Esophagus squamous epithelium (tissue), 5 donors: ENCODE measurements around the gene HDAC10. TPM values are rescaled to one million over a fixed set of nuclear protein-coding genes. Genes with fewer than 3 reads are reported as not detected.
A peak's percentile ranks its signal among the peaks of the same experiment; 100 is the strongest.

Source experiments
- DNase-seq: peaks from one replicate; lab custom pipeline; 2025; lab: John Stamatoyannopoulos, UW
- H3K27ac ChIP-seq, 4 donors: fragments of 200-600 bp; sonication (generic); one replicate each; pipeline ENCODE4 v1.5.1; 2016 to 2019; ENCODE audit warnings: mild to moderate bottlenecking in 1 of 4
- H3K27me3 ChIP-seq, 4 donors: fragments of 200-600 bp; sonication (generic); 1 replicate in 3 of 4; 2 replicates in 1 of 4; pipeline versions ENCODE4 v1.5.1 to v1.6.0; 2017 to 2021; ENCODE audit warnings: antibody characterized with exemption in 1 of 4
- H3K36me3 ChIP-seq, 3 donors: fragments of 200-600 bp; sonication (generic); one replicate each; pipeline ENCODE4 v1.5.1; 2016 to 2019
- H3K4me1 ChIP-seq, 3 donors: fragments of 200-600 bp; sonication (generic); one replicate each; pipeline ENCODE4 v1.5.1; 2017 to 2019
- H3K4me3 ChIP-seq, 4 donors: fragments of 200-600 bp; sonication (generic); 1 replicate in 3 of 4; 2 replicates in 1 of 4; pipeline ENCODE4 v1.5.1; 2016 to 2019; ENCODE audit warnings: mild to moderate bottlenecking in 2 of 4, moderate library complexity in 1 of 4
- H3K9me3 ChIP-seq, 3 donors: fragments of 200-600 bp; sonication (generic); one replicate each; pipeline ENCODE4 v1.5.1; 2016 to 2019
- POLR2A ChIP-seq, 4 donors: fragments of 450-650 bp; IDR thresholded peaks; one replicate each; pipeline ENCODE4 v1.6.1; 2017; ENCODE audit warnings: antibody characterized with exemption in 4 of 4, mild to moderate bottlenecking in 4 of 4, moderate library complexity in 3 of 4
- WGBS, 2 donors: methylation state at CpG; one replicate each; pipeline ENCODE4 v1.1.5; 2018; 5-methylcytosine and 5-hydroxymethylcytosine counted together
- intact Hi-C: fragments of 100-400 bp; cut with DNase I; formaldehyde crosslinking; loops from one replicate; pipeline ENCODE4 v1.15.0; 2022
- total RNA-seq, 4 donors: library from RNA; depleted of rRNA; stranded (reverse); fragments of >200 nt; gene quantifications; one replicate each; pipeline ENCODE4 v1.1.0, GENCODE V29; 2016
- TF ChIP-seq, protein P1 (sequence below), 6 experiments: fragments of 450-650 bp in 4 of 6; fragments of 200-600 bp in 2 of 6; sonication (generic) in 2 of 6; IDR thresholded peaks; one replicate each; pipeline ENCODE4 v1.5.1; 2016 to 2019; ENCODE audit warnings: antibody characterized with exemption in 6 of 6, mild to moderate bottlenecking in 4 of 6, moderate library complexity in 4 of 6
- donor health status: DM: yes; HTN: yes; CAD: no.

Gene HDAC10
- total RNA-seq, 4 donors from 2014 or later, result 18.2 to 46.3 (median 35.6) TPM

GRCh38 chr22:50278956-50279619, 28.0 kb upstream of the HDAC10 start:
- intact Hi-C loops, result no loop called here
- WGBS, 2 donors, result 93% methylated on average over 12 of the region's 30 CpGs; no CpG with 5 or more reads in 1 of the 2 donors
- DNase-seq, result no peak
- TF ChIP-seq, protein P1, sequence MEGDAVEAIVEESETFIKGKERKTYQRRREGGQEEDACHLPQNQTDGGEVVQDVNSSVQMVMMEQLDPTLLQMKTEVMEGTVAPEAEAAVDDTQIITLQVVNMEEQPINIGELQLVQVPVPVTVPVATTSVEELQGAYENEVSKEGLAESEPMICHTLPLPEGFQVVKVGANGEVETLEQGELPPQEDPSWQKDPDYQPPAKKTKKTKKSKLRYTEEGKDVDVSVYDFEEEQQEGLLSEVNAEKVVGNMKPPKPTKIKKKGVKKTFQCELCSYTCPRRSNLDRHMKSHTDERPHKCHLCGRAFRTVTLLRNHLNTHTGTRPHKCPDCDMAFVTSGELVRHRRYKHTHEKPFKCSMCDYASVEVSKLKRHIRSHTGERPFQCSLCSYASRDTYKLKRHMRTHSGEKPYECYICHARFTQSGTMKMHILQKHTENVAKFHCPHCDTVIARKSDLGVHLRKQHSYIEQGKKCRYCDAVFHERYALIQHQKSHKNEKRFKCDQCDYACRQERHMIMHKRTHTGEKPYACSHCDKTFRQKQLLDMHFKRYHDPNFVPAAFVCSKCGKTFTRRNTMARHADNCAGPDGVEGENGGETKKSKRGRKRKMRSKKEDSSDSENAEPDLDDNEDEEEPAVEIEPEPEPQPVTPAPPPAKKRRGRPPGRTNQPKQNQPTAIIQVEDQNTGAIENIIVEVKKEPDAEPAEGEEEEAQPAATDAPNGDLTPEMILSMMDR (IDR thresholded peaks at IDR 0.05), result peak in 1 of 6 experiments; percentile 4
- no peak for TF ChIP-seq POLR2A (IDR thresholded peaks at IDR 0.05)
- Histone ChIP-seq H3K27ac (peak overlapping the region in 3 of 4 donors; percentile 17 to 42 (median 36)), H3K27me3 (no peaks in the 10 kb centered on the region), H3K4me3 (no peak overlapping the region), H3K9me3 (no peaks in the 10 kb centered on the region), H3K4me1 (peaks cover 11 to 98% (median 28%) of the 10 kb centered on the region in 3 donors), H3K36me3 (peaks cover 77 to 97% (median 84%) of the 10 kb centered on the region in 3 donors)

- no peak overlapping the region for H3K4me3 ChIP-seq
- 50% methylated on average over 1 of the region's 21 CpGs; no CpG with 5 or more reads in 1 of the 2 donors for WGBS, 2 donors
- peaks cover 11 to 93% (median 28%) of the 10 kb centered on the region in 3 donors for H3K4me1 ChIP-seq
- no peaks in the 10 kb centered on the region for H3K27me3 ChIP-seq
- TF ChIP-seq POLR2A (IDR thresholded peaks at IDR 0.05), result no peak
- TF ChIP-seq, protein P1 (IDR thresholded peaks at IDR 0.05), result no peak
- H3K9me3 ChIP-seq, result no peaks in the 10 kb centered on the region
- no peak for DNase-seq
- H3K27ac ChIP-seq, result peak overlapping the region in 2 of 4 donors; percentile 6 to 42
- intact Hi-C loops, result no loop called here
- peaks cover 71 to 94% (median 79%) of the 10 kb centered on the region in 3 donors for H3K36me3 ChIP-seq
These were observed 27.4 kb upstream of the HDAC10 start for GRCh38 chr22:50278461-50278860.

DNA sequence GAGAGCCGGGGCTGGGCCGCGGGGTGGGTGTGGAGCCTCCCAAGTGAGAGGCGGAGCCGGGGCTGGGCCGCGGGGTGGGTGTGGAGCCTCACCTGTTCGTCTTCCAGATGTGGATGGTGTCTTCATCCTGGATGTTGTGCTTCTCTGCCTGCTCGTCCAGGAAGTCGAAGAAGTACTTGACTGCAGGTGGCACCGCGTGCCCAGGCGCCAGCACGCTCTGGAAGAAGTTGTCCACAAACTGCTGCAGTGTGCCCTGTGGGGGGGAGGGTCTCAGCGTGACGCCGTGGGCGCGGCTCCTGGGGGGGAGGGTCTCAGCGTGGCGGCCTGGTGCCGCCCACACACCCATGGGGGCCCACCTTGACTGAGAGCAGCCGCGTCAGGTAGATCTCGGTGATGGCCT, 26.7 kb upstream of the HDAC10 start:
- WGBS, 2 donors, result 75 to 92% methylated on average over 4 to 10 of the region's 25 CpGs
- Histone ChIP-seq H3K4me1 (peaks cover 11 to 88% (median 21%) of the 10 kb centered on the region in 3 donors), H3K4me3 (no peak overlapping the region), H3K27ac (peak overlapping the region in 2 of 4 donors; percentile 6 to 51), H3K27me3 (no peaks in the 10 kb centered on the region), H3K36me3 (peaks cover 65 to 90% (median 72%) of the 10 kb centered on the region in 3 donors), H3K9me3 (no peaks in the 10 kb centered on the region)
- intact Hi-C loops, result loop anchor here (2.0 kb wide), 1 partner anchor 65 kb away; the partner anchor contains the start of gene PPP6R2
- no peak for TF ChIP-seq POLR2A (IDR thresholded peaks at IDR 0.05)
- TF ChIP-seq, protein P1 (IDR thresholded peaks at IDR 0.05), result no peak
- no peak for DNase-seq

- no peaks in the 10 kb centered on the region for H3K9me3 ChIP-seq
- H3K36me3 ChIP-seq, result peaks cover 52 to 75% (median 57%) of the 10 kb centered on the region in 3 donors
- H3K4me1 ChIP-seq, result peaks cover 12 to 88% (median 18%) of the 10 kb centered on the region in 3 donors
- intact Hi-C loops, result loop anchor here (2.0 kb wide), 1 partner anchor 67 kb away; the partner anchor contains the start of gene PPP6R2
- peak; percentile 52 for DNase-seq
- H3K27ac ChIP-seq, result peak overlapping the region; percentile 41 to 67 (median 63)
- 20 to 48% methylated on average over 2 to 17 of the region's 25 CpGs for WGBS, 2 donors
- TF ChIP-seq, protein P1 (IDR thresholded peaks at IDR 0.05), result peak in 5 of 6 experiments; percentile 24 to 78 (median 45)
- no peak for TF ChIP-seq POLR2A (IDR thresholded peaks at IDR 0.05)
- no peak overlapping the region for H3K4me3 ChIP-seq
- peaks cover 0 to 11% (median 0%) of the 10 kb centered on the region in 4 donors for H3K27me3 ChIP-seq
These were observed 25.1 kb upstream of the HDAC10 start for GRCh38 chr22:50276143-50276542.
